GM19023 (cell line): ENCODE results near the gene NARF.
"Not testable (repeated sequence)": the region's sequence is repeated elsewhere in the genome, so short reads cannot be mapped to it uniquely, and the experiment has no call there.

ENCODE experiments used
- ATAC-seq: cut with Tn5 transposase; IDR thresholded peaks from one replicate; pipeline ENCODE4 v1.9.1; 2021; ENCODE audit warnings: mild to moderate bottlenecking, moderate library complexity; ENCODE audit not compliant: unreplicated experiment

NARF gene

DNA sequence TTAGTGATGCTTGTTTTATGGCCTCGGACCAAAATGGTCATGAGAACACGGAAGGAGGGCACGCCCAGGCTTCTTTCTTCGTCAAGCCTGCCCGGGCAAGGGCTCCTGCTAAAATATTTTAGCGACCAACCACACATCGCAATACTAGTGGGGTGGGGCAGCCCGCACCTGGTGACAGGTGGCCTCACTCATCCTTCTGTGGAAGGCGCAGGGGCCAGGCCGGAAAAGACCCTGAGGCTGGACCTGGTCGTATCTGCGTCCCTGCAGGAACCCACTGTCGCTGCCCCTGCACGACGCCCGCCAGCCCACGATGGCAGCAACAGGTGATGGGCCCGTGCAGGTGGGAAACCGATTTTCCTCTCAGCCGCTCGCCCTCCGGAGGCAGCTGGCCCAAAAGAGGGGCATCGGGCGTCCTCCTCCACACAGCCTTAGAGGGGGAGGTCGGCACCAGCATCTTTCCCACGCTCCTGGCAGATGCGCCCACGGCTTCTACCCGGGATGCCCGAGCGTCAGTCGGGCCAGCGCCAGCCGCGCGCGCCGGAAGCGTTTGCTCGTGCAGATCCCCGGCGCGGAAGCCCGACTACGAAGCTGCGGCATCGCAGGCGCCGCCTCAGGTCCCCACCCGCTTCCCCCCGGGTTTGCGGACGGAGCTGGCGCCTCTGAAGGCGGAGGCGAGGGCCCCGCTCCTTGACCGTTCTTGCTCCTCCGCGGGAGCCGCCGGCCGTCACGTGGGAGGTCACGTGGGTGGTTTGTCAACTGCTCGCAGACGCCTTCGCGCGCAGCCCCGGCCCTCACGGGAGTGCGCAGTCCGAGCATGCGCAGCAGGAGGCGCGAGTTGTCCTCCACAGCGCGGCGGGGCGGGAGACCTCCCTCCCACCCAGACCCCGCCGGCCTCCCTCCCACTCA lies 38.2 kb downstream of the NARF start:
- ATAC-seq = peak; percentile 56

DNA sequence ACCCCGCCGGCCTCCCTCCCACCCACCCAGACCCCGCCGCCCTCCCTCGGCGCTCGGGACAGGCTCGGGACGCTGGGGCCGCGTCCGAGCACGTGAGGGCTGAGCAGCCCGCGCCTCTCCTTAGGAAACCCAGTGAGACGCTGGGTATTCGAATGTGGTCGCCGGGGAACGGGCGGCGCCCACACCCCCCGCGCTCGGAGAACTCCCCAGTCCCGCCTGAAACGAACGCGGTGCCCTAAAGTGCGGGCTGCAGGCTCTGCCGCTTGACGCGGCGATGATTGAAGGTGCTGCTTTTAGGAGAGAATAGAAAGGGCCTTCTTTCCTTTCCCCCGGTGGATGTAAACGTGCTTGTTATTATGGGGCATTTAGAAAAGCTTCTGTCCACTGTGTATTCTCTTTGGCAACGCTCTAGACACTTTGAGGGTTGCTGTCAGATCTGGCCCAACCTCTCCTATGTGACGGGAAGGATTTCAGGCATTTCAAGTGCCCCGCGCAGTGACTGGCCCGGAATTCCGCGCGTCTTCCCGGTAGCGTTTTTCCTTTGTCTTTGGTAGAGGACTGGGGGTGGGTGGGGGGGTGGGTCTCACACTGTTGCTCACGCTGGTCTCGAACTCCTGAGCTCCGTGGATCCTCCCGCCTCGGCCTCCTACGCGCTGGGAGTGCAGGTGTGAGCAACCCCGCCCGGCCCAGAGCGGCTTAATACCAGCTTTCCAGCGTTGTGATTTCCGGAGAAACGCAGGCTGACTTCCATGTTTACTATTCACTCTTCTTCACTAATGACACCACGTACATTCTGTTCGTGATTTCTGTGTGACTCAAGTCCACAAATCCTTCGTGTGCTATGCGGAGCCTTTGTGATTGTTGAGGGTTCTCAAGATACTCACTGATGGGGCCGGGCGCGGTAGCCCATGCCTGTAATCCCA lies 39.2 kb downstream of the NARF start:
- peak; percentile 3 for ATAC-seq

DNA sequence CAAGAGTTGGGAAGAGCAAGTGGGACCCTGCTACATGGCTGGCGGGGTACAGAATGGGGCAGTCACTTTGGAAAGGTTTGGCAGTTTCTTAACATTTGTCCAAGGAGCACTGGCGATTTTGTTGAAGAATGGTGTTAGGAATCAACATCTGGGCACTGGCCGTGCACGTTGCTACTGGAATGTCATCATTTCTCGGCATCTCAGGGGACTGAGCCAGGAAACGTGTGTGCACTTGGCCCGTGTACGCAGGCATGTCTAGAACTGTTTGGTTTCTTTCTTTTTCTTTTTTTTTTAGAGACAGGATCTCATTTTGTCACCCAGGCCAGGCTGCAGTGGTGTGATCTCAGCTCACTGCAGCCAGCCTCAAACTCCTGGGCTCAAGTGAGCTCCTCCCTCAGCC lies 43.7 kb downstream of the NARF start:
- no peak for ATAC-seq

DNA sequence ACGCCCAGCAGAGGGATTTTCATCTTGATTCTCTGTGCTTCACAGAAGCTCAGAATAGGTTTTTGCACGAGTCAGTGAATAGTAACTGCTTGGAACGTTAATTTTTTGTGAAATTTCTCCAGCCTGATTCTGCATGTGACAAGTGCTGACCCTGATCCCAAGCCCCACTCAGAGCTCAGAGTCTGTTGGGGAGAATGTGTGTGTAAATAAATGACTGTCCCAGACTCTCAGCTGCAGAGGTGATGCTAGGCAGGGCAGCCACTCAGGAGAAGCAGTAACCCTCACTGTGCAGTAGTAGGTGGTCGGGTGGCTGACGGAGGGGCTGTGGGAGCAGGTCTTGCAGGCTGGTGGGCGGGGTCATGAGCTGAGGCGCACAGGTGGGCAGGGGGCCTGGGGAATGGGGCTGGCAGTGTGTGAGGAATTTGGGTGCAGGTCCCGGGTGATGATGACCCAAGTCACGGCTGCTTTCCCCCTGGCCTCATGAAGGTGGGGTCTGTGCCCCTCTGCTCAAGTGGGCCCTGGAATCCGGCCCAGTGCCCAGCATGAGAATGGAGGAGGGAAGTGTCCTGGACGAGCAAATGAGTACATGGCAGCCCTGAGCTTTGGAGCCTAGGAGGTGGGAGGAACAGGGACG lies 44.7 kb downstream of the NARF start:
- ATAC-seq = no peak

- no peak for ATAC-seq
These were observed 45.3 kb downstream of the NARF start for GRCh38 chr17:82503728-82504308.

DNA sequence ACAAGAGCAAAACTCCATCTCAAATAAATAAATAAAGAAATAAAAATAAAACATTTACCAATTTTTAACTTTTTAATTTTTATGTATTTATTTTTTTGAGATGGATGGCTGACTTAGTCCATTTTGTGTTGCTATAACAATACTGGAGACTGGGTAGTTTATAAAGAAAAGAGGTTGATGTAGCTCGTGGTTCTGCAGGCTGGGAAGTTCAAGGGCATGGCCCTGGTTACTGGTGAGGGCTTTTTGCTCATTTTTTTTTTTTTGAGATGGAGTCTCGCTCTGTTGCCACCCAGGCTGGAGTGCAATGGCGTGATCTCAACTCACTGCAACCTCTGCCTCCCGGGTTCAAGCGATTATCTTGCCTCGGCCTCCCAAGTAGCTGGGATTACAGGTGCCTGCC lies 46.8 kb downstream of the NARF start:
- no peak for ATAC-seq

DNA sequence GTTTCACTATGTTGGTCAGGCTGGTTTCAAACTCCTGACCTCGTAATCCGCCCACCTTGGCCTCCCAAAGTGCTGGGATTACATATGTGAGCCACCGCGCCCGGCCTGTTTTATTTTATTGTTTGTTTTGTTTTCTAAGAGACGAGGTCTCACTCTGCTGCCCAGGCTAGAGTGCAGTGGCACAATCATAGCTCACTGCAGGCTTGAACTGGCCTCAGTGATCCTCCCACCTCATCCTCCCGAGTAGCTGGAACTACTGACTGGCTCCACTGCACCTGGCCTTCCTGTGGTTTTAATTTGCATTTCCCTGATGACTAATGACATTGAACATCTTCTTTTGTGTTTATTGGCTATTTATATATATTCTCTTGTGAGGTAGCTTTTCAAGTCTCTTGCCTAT lies 47.9 kb downstream of the NARF start:
- ATAC-seq = peak; percentile 70

- no peak for ATAC-seq
These were observed 49.2 kb downstream of the NARF start for GRCh38 chr17:82507631-82508175.

GRCh38 chr17:82511642-82512041 lies 53.1 kb downstream of the NARF start:
- ATAC-seq = not testable (repeated sequence)

GRCh38 chr17:82513864-82514263 lies 55.3 kb downstream of the NARF start:
- not testable (repeated sequence) for ATAC-seq

DNA sequence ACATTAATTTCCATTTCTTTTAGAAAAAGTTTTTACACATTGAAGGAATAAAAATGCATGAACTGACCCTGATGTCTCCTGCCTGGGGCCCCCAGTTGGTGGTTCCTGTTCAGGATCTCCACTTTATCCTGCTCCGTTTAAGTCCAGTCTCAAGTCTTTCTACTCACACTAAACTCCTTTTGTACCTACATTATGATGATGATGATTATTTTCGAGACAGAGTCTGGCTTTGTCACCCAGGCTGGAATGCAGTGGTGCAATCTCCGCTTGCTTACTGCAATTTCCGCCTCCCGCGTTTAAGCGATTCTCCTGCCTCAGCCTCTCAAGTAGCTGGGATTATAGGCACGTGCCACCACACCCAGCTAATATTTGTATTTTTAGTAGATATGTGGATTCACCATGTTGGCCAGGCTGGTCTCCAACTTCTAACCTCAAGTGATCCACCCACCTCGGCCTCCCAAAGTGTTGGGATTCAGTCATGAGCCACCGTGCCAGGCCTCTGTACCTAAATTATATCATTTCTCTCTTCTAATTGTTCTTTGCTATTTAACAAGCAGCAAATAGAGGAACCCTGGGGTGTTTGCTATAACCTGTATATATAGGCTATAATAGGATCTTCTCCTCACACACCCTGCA lies 58.8 kb downstream of the NARF start:
- no peak for ATAC-seq

GRCh38 chr17:82518826-82519810 lies 60.6 kb downstream of the NARF start, which contains the start of gene FOXK2:
TSS of gene FOXK2 (plus strand) at chr17:82519732. CDS start at chr17:82519889, 157 bp downstream.
- ATAC-seq = peak; percentile 91

DNA sequence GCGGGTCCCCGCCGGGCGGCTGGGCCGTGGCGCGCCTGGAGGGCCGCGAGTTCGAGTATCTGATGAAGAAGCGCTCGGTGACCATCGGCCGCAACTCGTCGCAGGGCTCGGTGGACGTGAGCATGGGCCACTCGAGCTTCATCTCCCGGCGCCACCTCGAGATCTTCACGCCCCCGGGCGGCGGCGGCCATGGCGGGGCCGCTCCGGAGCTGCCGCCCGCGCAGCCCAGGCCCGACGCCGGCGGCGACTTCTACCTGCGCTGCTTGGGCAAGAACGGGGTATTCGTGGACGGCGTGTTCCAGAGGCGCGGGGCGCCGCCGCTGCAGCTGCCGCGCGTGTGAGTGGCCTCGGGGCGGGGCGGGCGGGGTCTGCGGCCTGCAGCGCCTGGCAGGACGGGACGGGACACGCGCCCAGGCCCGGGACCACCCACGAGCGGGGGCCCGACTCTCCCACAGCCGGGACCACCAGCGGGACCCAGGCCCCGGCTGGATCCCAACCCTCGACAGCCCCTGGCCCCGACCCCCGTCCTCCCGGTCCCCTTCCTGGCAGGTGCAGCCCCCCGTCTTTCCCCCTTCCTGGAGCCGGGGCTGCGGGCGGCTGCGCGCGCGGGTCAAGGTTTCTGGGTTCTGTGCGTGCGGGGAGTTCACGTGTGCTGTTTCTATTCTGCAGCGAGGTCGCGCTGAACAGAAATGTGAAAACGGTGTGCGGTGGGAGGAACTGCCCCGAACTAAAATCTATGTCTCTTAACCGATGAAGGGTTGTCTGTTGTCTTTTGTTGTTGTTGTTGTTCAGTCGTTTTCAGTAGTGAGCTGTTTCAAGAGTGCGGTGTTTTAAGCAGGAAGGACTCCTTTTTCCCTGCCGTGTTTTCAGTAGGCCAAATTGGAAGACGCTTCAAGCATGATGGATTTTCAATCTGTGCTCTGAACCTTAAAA lies 61.7 kb downstream of the NARF start:
- ATAC-seq = peak; percentile 12

DNA sequence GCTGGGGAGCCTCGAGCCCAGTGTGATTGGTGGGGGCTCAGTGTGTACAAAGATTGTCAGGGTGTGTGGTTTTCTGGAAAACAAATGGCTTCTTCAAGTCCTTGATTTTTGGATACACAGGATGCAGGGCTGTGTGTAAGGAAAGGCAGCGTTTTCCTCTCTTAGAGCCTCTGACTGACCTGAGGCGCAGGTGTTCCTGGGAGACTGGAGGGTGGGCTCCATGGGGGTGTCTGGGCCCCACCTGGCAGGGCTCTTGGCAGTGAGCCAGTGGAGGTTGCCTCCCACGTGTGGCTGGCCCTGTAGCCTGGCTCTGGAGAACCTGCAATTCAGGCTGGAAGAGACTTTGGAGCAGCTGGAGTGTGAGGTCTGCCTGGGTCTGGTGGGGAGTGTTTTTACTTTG lies 66.0 kb downstream of the NARF start:
- ATAC-seq = no peak

GRCh38 chr17:82525712-82526111 lies 67.2 kb downstream of the NARF start:
- ATAC-seq = no peak

- no peak for ATAC-seq
These were observed 69.4 kb downstream of the NARF start for GRCh38 chr17:82527898-82528297.

GRCh38 chr17:82528484-82529265 lies 70.1 kb downstream of the NARF start:
- no peak for ATAC-seq
